ENCODE data around the gene SHROOM1. TPM values are rescaled to one million over a fixed set of nuclear protein-coding genes. Genes with fewer than 3 reads are reported as not detected.

The SHROOM1 gene
- total RNA-seq, 1 experiment from 2014 or later, result 23.3 TPM

- Histone ChIP-seq H3K4me3 (no peak overlapping the region), H3K9me3 (ENCODE audit: insufficient read depth, low read depth) (no peaks in the 10 kb centered on the region), H3K4me1 (replicated peaks; ENCODE audit: insufficient read depth) (peaks cover 15% of the 10 kb centered on the region), H2AFZ (no peak overlapping the region), H3K27me3 (ENCODE audit: insufficient read depth, low read depth) (no peaks in the 10 kb centered on the region; the same call in 1 of the 2 replicates), H3K79me2 (ENCODE audit: low read depth) (peaks cover 7% of the 10 kb centered on the region; the same call in 1 of the 2 replicates), H3K4me2 (no peak overlapping the region), H3K27ac (no peak overlapping the region), H3K9me2 (ENCODE audit: insufficient read depth) (no peaks in the 10 kb centered on the region), H3K36me3 (ENCODE audit: low read depth) (no peaks in the 10 kb centered on the region), H4K20me1 (ENCODE audit: insufficient read depth) (no peaks in the 10 kb centered on the region), H3F3A (ENCODE audit: insufficient read depth, low read depth) (0 out of 2 replicates have a peak, but pooled peaks cover 4% of the 10 kb centered on the region)
- POLR2A ChIA-PET (ENCODE audit: unreplicated experiment), result no interaction called here
- no TSS peak for BruUV-seq (replicated peaks)
- DNase-seq, result no peak
- CTCF ChIA-PET, result no interaction called here
- intact Hi-C loops (cut with micrococcal nuclease; ENCODE audit: unreplicated experiment), result no loop called here
- TF ChIP-seq, protein P1, sequence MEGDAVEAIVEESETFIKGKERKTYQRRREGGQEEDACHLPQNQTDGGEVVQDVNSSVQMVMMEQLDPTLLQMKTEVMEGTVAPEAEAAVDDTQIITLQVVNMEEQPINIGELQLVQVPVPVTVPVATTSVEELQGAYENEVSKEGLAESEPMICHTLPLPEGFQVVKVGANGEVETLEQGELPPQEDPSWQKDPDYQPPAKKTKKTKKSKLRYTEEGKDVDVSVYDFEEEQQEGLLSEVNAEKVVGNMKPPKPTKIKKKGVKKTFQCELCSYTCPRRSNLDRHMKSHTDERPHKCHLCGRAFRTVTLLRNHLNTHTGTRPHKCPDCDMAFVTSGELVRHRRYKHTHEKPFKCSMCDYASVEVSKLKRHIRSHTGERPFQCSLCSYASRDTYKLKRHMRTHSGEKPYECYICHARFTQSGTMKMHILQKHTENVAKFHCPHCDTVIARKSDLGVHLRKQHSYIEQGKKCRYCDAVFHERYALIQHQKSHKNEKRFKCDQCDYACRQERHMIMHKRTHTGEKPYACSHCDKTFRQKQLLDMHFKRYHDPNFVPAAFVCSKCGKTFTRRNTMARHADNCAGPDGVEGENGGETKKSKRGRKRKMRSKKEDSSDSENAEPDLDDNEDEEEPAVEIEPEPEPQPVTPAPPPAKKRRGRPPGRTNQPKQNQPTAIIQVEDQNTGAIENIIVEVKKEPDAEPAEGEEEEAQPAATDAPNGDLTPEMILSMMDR (conservative IDR thresholded peaks at IDR 0.05), result no peak
- TF ChIP-seq EZH2 (IDR thresholded peaks at IDR 0.05; ENCODE audit: low read depth), result no peak
These were observed 56.7 kb downstream of the SHROOM1 start for GRCh38 chr5:132773601-132774355.

DNA sequence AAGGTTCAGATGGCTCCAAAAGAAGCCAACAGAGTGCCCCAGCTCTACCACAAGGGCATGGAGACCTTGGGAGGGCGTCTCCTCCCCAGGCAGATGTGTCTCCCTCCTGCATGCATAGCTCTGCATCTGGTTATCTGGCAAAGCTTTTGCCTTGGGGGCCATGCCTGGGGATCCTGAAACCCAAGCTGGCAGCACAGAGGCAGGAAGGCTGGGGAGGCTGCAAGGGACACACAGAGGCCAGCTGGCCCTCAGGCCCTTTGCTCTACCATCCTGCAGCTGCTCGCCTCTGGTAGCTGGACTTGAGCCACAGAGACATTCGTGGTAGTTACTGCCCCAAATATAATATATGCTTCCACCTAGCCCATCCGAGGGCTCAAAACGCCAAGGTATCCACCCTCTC is 57.3 kb downstream of the SHROOM1 start:
- Histone ChIP-seq H3K9me2 (ENCODE audit: insufficient read depth) (no peaks in the 10 kb centered on the region), H3K4me2 (no peak overlapping the region), H3K27me3 (ENCODE audit: insufficient read depth, low read depth) (no peaks in the 10 kb centered on the region; the same call in 1 of the 2 replicates), H3K36me3 (ENCODE audit: low read depth) (no peaks in the 10 kb centered on the region), H3K9me3 (ENCODE audit: insufficient read depth, low read depth) (no peaks in the 10 kb centered on the region), H3K27ac (no peak overlapping the region), H3F3A (ENCODE audit: insufficient read depth, low read depth) (no peaks in the 10 kb centered on the region), H3K4me3 (no peak overlapping the region), H2AFZ (no peak overlapping the region), H3K79me2 (ENCODE audit: low read depth) (peaks cover 7% of the 10 kb centered on the region; the same call in 1 of the 2 replicates), H4K20me1 (ENCODE audit: insufficient read depth) (no peaks in the 10 kb centered on the region), H3K4me1 (replicated peaks; ENCODE audit: insufficient read depth) (peaks cover 15% of the 10 kb centered on the region)
- intact Hi-C loops (cut with micrococcal nuclease; ENCODE audit: unreplicated experiment), result no loop called here
- no peak for DNase-seq
- ChIA-PET CTCF (no interaction called here), POLR2A (ENCODE audit: unreplicated experiment) (no interaction called here)
- BruUV-seq (replicated peaks), result no TSS peak
- TF ChIP-seq, protein P1 (conservative IDR thresholded peaks at IDR 0.05), result no peak
- no peak for TF ChIP-seq EZH2 (IDR thresholded peaks at IDR 0.05; ENCODE audit: low read depth)

DNA sequence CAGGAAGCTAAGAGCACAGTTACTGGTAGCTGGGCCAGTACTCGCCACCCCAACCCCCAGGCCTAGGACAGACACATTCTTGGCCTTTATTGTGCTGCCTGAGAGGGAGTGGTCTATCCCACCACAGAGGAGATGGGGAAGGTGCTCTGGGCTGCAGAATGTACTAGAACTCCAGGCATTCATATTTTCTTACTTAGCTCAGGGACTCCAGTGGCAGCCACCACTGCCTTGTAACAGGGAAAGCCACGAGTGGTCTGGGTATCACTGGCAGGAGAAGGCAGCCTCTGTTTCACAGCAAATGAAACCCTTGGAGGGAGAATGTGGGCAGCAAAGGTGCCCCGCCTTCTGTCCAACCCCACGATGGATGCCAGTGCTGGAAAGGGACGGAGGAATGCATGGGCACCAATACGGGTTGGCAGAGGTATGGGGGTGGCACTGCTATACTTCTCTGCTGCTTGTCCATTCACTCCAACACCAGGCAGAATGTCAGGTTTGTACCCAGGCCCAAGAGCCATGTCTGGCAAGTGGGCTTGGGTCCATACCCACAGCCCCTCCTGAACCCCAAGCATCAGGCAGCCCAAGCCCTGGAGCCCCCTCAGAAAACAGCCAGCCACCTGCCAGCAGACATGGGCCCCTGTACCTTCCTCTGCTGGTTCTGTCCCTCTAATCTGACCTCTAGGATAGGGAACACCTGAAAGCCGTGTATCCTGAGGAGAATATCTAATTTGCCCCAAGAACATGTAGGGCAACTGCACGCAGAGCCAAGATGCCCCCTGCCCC is 58.0 kb downstream of the SHROOM1 start:
- Histone ChIP-seq H3K9me3 (ENCODE audit: insufficient read depth, low read depth) (no peaks in the 10 kb centered on the region), H3K9me2 (ENCODE audit: insufficient read depth) (no peaks in the 10 kb centered on the region), H3K4me3 (no peak overlapping the region), H4K20me1 (ENCODE audit: insufficient read depth) (no peaks in the 10 kb centered on the region), H3K36me3 (ENCODE audit: low read depth) (no peaks in the 10 kb centered on the region), H3K79me2 (ENCODE audit: low read depth) (peaks cover 7% of the 10 kb centered on the region; the same call in 1 of the 2 replicates), H3K27ac (no peak overlapping the region), H3F3A (ENCODE audit: insufficient read depth, low read depth) (no peaks in the 10 kb centered on the region), H2AFZ (no peak overlapping the region), H3K4me1 (replicated peaks; ENCODE audit: insufficient read depth) (peaks cover 15% of the 10 kb centered on the region), H3K27me3 (ENCODE audit: insufficient read depth, low read depth) (no peaks in the 10 kb centered on the region), H3K4me2 (no peak overlapping the region)
- TF ChIP-seq, protein P1 (conservative IDR thresholded peaks at IDR 0.05), result no peak
- TF ChIP-seq EZH2 (IDR thresholded peaks at IDR 0.05; ENCODE audit: low read depth), result no peak
- no TSS peak for BruUV-seq (replicated peaks)
- ChIA-PET POLR2A (ENCODE audit: unreplicated experiment) (no interaction called here), CTCF (no interaction called here)
- intact Hi-C loops (cut with micrococcal nuclease; ENCODE audit: unreplicated experiment), result no loop called here
- DNase-seq, result no peak

Other genes with a start within 250 kb of the SHROOM1 start
- not detected in 2 replicates for gene IL13, start 172.5 kb downstream of the SHROOM1 start, total RNA-seq (2021)
- gene IL4, start 156.7 kb downstream of the SHROOM1 start, total RNA-seq (2021), result not detected in 2 replicates
- gene KIF3A, start 93.1 kb downstream of the SHROOM1 start, total RNA-seq (2021), result 10.1 and 15.2 TPM in 2 replicates
- 1.2 and 1.7 TPM in 2 replicates for gene CCNI2, start 83.2 kb downstream of the SHROOM1 start, total RNA-seq (2021)
- gene SEPTIN8, start 53.4 kb downstream of the SHROOM1 start, total RNA-seq (2021), result 22.3 and 24.2 TPM in 2 replicates
- not detected in 2 replicates for gene SOWAHA, start 17.3 kb downstream of the SHROOM1 start, total RNA-seq (2021)
- 0.73 and 1.4 TPM in 2 replicates for gene GDF9, start 35.8 kb upstream of the SHROOM1 start, total RNA-seq (2021)
- gene UQCRQ, start 36.0 kb upstream of the SHROOM1 start, total RNA-seq (2021), result 414 and 446 TPM in 2 replicates
- gene LEAP2, start 43.0 kb upstream of the SHROOM1 start, total RNA-seq (2021), result 4.4 and 4.5 TPM in 2 replicates
- gene AFF4, start 133.0 kb upstream of the SHROOM1 start, total RNA-seq (2021), result 59.5 and 64.5 TPM in 2 replicates
- gene ZCCHC10, start 195.9 kb upstream of the SHROOM1 start, total RNA-seq (2021), result 8.3 and 14.9 TPM in 2 replicates
- 105 and 140 TPM in 2 replicates for gene HSPA4, start 221.4 kb upstream of the SHROOM1 start, total RNA-seq (2021)